Eye (tissue), 1 donor: ENCODE data around the gene GDF10.
A peak's percentile ranks its signal among the peaks of the same experiment; 100 is the strongest.

Experiments
- DNase-seq: peaks from one replicate; pipeline ENCODE4 v3.0.0-alpha.2; 2015

GDF10 gene

GRCh38 chr10:47336387-47337134, 36.6 kb downstream of the GDF10 start:
- no peak for DNase-seq

- no peak for DNase-seq
Observed at GRCh38 chr10:47337310-47337709, 37.3 kb downstream of the GDF10 start.

GRCh38 chr10:47339186-47339735, 39.3 kb downstream of the GDF10 start:
- no peak for DNase-seq

- DNase-seq, result no peak
Observed at GRCh38 chr10:47339759-47340607, 40.0 kb downstream of the GDF10 start.

- DNase-seq, result peak; percentile 85
Observed at GRCh38 chr10:47340608-47341170, 40.7 kb downstream of the GDF10 start.

GRCh38 chr10:47344996-47345870, 45.2 kb downstream of the GDF10 start:
- no peak for DNase-seq

GRCh38 chr10:47346581-47347302, 46.7 kb downstream of the GDF10 start:
- DNase-seq, result no peak

- no peak for DNase-seq
Observed at GRCh38 chr10:47347303-47347675, 47.3 kb downstream of the GDF10 start.

GRCh38 chr10:47348138-47348651, 48.2 kb downstream of the GDF10 start, which contains the start of gene RBP3:
Gene RBP3 (plus strand): TSS chr10:47348363. CDS start chr10:47348485, 122 bp downstream.
- DNase-seq, result no peak

GRCh38 chr10:47348661-47349470, 48.9 kb downstream of the GDF10 start:
- DNase-seq, result no peak

- no peak for DNase-seq
Observed at GRCh38 chr10:47349516-47349915, 49.5 kb downstream of the GDF10 start.

GRCh38 chr10:47349941-47350371, 50.0 kb downstream of the GDF10 start:
- no peak for DNase-seq

- DNase-seq, result no peak
Observed at GRCh38 chr10:47350671-47351640, 51.0 kb downstream of the GDF10 start.

GRCh38 chr10:47351899-47352815, 52.2 kb downstream of the GDF10 start:
- no peak for DNase-seq

- DNase-seq, result no peak
Observed at GRCh38 chr10:47353351-47353750, 53.4 kb downstream of the GDF10 start.

- no peak for DNase-seq
Observed at GRCh38 chr10:47354165-47354564, 54.2 kb downstream of the GDF10 start.

- no peak for DNase-seq
Observed at GRCh38 chr10:47354900-47355299, 54.9 kb downstream of the GDF10 start.

GRCh38 chr10:47356708-47357107, 56.7 kb downstream of the GDF10 start:
- no peak for DNase-seq
